ENCODE measurements around the gene COG6.

The COG6 gene

GRCh38 chr13:39676315-39676876, 20.9 kb downstream of the COG6 start:
- DNase-seq (ENCODE audit: low read depth, low spot score), result no peak

DNA sequence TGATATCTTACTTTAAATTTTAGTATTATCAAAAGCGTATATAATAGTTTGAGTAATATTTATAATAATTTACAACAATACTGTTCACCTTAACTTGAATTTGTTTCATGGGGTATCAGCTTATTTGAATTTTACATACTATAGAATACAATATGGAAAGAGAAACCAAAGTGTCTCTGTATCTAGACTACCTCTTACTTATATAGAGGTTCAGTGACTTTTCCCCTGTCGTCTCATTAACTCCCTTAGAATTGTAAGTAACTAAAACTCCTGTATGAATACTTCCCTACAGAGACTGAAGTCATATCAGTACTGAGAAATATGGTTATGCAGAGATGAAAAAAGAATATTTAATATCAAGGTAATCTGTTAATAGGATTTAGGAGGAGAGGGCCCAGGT, 26.8 kb downstream of the COG6 start:
- no peak for DNase-seq (ENCODE audit: low read depth, low spot score)

GRCh38 chr13:39682788-39683187, 27.3 kb downstream of the COG6 start:
- no peak for DNase-seq (ENCODE audit: low read depth, low spot score)

- no peak for DNase-seq (ENCODE audit: low read depth, low spot score)
Observed at GRCh38 chr13:39684531-39685137, 29.2 kb downstream of the COG6 start.

GRCh38 chr13:39685652-39686051, 30.2 kb downstream of the COG6 start:
- no peak for DNase-seq (ENCODE audit: low read depth, low spot score)

GRCh38 chr13:39688278-39688677, 32.8 kb downstream of the COG6 start:
- DNase-seq (ENCODE audit: low read depth, low spot score), result no peak

- DNase-seq (ENCODE audit: low read depth, low spot score), result no peak
Observed at GRCh38 chr13:39688699-39689405, 33.4 kb downstream of the COG6 start.

GRCh38 chr13:39692660-39693438, 37.4 kb downstream of the COG6 start:
- no peak for DNase-seq (ENCODE audit: low read depth, low spot score)

- no peak for DNase-seq (ENCODE audit: low read depth, low spot score)
Observed at GRCh38 chr13:39699274-39699673, 43.8 kb downstream of the COG6 start.

GRCh38 chr13:39712626-39713025, 57.2 kb downstream of the COG6 start:
- no peak for DNase-seq (ENCODE audit: low read depth, low spot score)

DNA sequence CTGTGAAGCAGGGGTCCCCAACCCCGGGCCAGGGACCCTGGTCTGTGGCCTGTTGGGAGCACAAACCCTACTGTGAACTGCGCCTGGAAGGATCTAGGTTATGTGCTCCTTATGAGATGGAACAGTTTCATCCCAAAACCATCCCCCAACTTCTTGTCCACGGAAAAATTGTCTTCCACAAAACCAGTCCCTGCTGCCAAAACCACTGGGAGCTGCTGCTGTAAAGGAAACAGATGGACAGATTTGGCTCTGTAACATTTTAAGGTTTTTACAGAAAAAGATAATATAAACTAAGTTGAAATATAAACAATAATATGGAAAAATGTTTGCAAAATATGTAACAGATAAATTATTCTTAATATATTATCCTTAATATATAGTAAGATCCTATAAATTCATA, 73.7 kb downstream of the COG6 start:
- DNase-seq (ENCODE audit: low read depth, low spot score), result no peak

GRCh38 chr13:39734952-39735351, 79.5 kb downstream of the COG6 start:
- no peak for DNase-seq (ENCODE audit: low read depth, low spot score)

DNA sequence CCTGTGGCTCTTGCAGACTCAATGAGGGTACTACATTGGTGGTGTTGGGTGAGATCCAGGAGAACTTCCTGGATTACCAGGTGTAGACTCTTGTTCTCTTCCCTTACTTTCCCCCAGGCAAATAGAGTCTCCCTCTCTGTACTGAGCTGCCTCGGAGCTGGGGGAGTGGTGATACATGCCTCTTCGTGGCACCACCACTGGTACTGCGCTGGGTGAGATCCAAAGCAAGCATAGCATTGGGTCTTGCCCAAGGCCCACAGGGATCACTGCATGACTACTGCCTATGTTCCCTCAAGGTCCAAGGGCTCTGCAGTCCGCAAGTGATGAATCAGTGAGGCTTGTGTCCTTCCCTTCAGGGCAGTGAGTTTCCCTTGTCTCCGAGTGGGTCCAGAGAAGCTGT, 81.6 kb downstream of the COG6 start:
- DNase-seq (ENCODE audit: low read depth, low spot score), result no peak

- DNase-seq (ENCODE audit: low read depth, low spot score), result no peak
Observed at GRCh38 chr13:39740761-39741160, 85.3 kb downstream of the COG6 start.

GRCh38 chr13:39748961-39749360, 93.5 kb downstream of the COG6 start:
- no peak for DNase-seq (ENCODE audit: low read depth, low spot score)

- DNase-seq (ENCODE audit: low read depth, low spot score), result no peak
Observed at GRCh38 chr13:39749528-39749927, 94.1 kb downstream of the COG6 start.

GRCh38 chr13:39751805-39752204, 96.3 kb downstream of the COG6 start:
- DNase-seq (ENCODE audit: low read depth, low spot score), result no peak

GRCh38 chr13:39760521-39760920, 105.1 kb downstream of the COG6 start:
- DNase-seq (ENCODE audit: low read depth, low spot score), result no peak

GRCh38 chr13:39765801-39766463, 110.5 kb downstream of the COG6 start:
- peak; percentile 16 for DNase-seq (ENCODE audit: low read depth, low spot score)

GRCh38 chr13:39766464-39767158, 111.1 kb downstream of the COG6 start:
- no peak for DNase-seq (ENCODE audit: low read depth, low spot score)

- DNase-seq (ENCODE audit: low read depth, low spot score), result peak; percentile 14
Observed at GRCh38 chr13:39767791-39768517, 112.5 kb downstream of the COG6 start.
